NCI-H2227 (cell line): ENCODE results near the gene KLHL20.

Experiments used
- DNase-seq: peaks from one replicate; lab custom pipeline; 2025; ENCODE audit not compliant: unreplicated experiment; lab: John Stamatoyannopoulos, UW

KLHL20 gene

GRCh38 chr1:173824315-173825081 lies 109.7 kb downstream of the KLHL20 start, which contains the start of the genes CENPL and DARS2:
TSS of gene CENPL (minus strand) at chr1:173824883. CDS start at chr1:173811299, 13,584 bp downstream.
TSS of gene DARS2 (plus strand) at chr1:173824673. CDS start at chr1:173825230, 557 bp downstream.
- DNase-seq, result peak; percentile 98

- no peak for DNase-seq
These were observed 112.8 kb downstream of the KLHL20 start for GRCh38 chr1:173827611-173828010.

- no peak for DNase-seq
These were observed 118.0 kb downstream of the KLHL20 start for GRCh38 chr1:173832748-173833147.
